Adrenal gland (tissue), 5 donors: ENCODE results near the gene IFI30.

Experiments used
- CTCF ChIP-seq, 6 experiments: fragments of 450-650 bp in 4 of 6; fragments of 200-600 bp in 2 of 6; sonication (generic) in 1 of 6; IDR thresholded peaks; 1 replicate in 5 of 6; 2 replicates in 1 of 6; pipeline versions ENCODE4 v1.5.1 to v1.8.0; 2016 to 2021; ENCODE audit warnings: antibody characterized with exemption in 6 of 6, mild to moderate bottlenecking in 2 of 6, moderate library complexity in 1 of 6
- POLR2A ChIP-seq, 2 donors: fragments of 450-650 bp; IDR thresholded peaks; one replicate each; pipeline ENCODE4 v1.6.1; 2017; ENCODE audit warnings: antibody characterized with exemption in 2 of 2, mild to moderate bottlenecking in 2 of 2, moderate library complexity in 1 of 2
- donor health status: DM: no; HTN: no; CAD: no.

DNA sequence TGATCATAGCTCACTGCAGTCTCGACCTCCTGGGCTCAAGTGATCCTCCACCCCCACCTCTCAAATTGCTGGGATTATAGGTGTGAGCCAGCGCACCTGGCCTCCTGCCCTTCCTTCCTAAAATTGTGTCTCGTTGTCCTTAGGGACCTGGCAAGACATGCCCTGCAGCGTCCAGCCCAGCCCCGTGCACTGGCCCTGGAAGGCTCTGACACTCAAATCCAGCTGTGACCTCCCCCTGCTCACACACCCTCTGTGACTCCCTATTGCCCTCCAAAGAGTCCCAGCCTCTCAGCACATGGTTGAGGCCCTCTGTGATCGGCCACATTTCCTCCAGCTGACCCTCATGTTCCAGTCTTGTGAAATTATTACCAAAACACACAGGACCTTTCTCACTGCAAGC lies 24.3 kb downstream of the IFI30 start:
- TF ChIP-seq CTCF (IDR thresholded peaks at IDR 0.05), result no peak
- no peak for TF ChIP-seq POLR2A (IDR thresholded peaks at IDR 0.05)
